Gastroesophageal sphincter (tissue), 4 donors: ENCODE results near the gene ZNF837. TPM values are rescaled to one million over a fixed set of nuclear protein-coding genes. Genes with fewer than 3 reads are reported as not detected.
"Not testable (repeated sequence)": the region's sequence is repeated elsewhere in the genome, so short reads cannot be mapped to it uniquely, and the experiment has no call there.

ENCODE experiments used
- ATAC-seq: fragments of 150-250 bp; one replicate; pipeline ENCODE4 v1.9.1; 2016; ENCODE audit warnings: mild to moderate bottlenecking, moderate library complexity
- H3K27ac ChIP-seq, 4 donors: fragments of 200-600 bp; sonication (generic) in 3 of 4; 1 replicate in 3 of 4; 2 replicates in 1 of 4; pipeline ENCODE4 v1.5.1; 2016 to 2019
- H3K27me3 ChIP-seq: fragments of 200-600 bp; sonication (generic); one replicate; pipeline ENCODE4 v1.5.1; 2019
- H3K36me3 ChIP-seq, 2 donors: fragments of 200-600 bp; sonication (generic); one replicate each; pipeline ENCODE4 v1.5.1; 2019; ENCODE audit warnings: control low read depth in 1 of 2
- H3K4me1 ChIP-seq, 3 donors: fragments of 200-600 bp; sonication (generic); 1 replicate in 2 of 3; 2 replicates in 1 of 3; pipeline ENCODE4 v1.5.1; 2016 to 2019; ENCODE audit warnings: control low read depth in 2 of 3
- H3K4me3 ChIP-seq, 2 donors: fragments of 200-600 bp; sonication (generic); one replicate each; pipeline ENCODE4 v1.5.1; 2019; ENCODE audit warnings: mild to moderate bottlenecking in 1 of 2, moderate library complexity in 1 of 2
- H3K9me3 ChIP-seq, 3 donors: fragments of 200-600 bp; sonication (generic); one replicate each; pipeline ENCODE4 v1.5.1; 2017 to 2019; ENCODE audit warnings: control low read depth in 2 of 3
- CTCF ChIP-seq, 4 experiments: fragments of 200-600 bp in 2 of 4; fragments of 450-650 bp in 2 of 4; sonication (generic) in 1 of 4; IDR thresholded peaks; one replicate each; pipeline ENCODE4 v1.5.1; 2017 to 2019; ENCODE audit warnings: antibody characterized with exemption in 4 of 4, mild to moderate bottlenecking in 2 of 4, moderate library complexity in 2 of 4
- EP300 ChIP-seq: sonication (generic); formaldehyde crosslinking; IDR thresholded peaks from one replicate; pipeline ENCODE4 v1.6.1; 2017; ENCODE audit warnings: antibody characterized with exemption, mild to moderate bottlenecking
- POLR2A ChIP-seq, 2 donors: fragments of 450-650 bp; IDR thresholded peaks; one replicate each; pipeline ENCODE4 v1.6.1; 2017; ENCODE audit warnings: antibody characterized with exemption in 2 of 2, mild to moderate bottlenecking in 2 of 2, moderate library complexity in 1 of 2
- POLR2AphosphoS5 ChIP-seq: sonication (generic); formaldehyde crosslinking; IDR thresholded peaks from one replicate; pipeline ENCODE4 v1.6.1; 2017; ENCODE audit warnings: antibody characterized with exemption
- WGBS, 2 donors: methylation state at CpG; one replicate each; pipeline ENCODE4 v1.1.5; 2018; ENCODE audit warnings: low coverage in 1 of 2; 5-methylcytosine and 5-hydroxymethylcytosine counted together
- total RNA-seq, 4 donors: library from RNA; depleted of rRNA; stranded (reverse); fragments of >200 nt; gene quantifications; one replicate each; pipeline ENCODE4 v1.1.0, GENCODE V29; 2016

Gene ZNF837
- total RNA-seq, 4 donors from 2014 or later, result 0.99 to 3.7 (median 2.4) TPM

GRCh38 chr19:58406818-58407657 lies 26.2 kb upstream of the ZNF837 start:
- Histone ChIP-seq H3K4me1 (peaks cover 0 to 29% (median 14%) of the 10 kb centered on the region in 3 donors), H3K4me3 (peak overlapping the region in 1 of 2 donors; percentile 95), H3K27ac (peak overlapping the region in 3 of 4 donors; percentile 88 to 89 (median 89)), H3K9me3 (no peaks in the 10 kb centered on the region), H3K27me3 (no peaks in the 10 kb centered on the region), H3K36me3 (no peaks in the 10 kb centered on the region)
- no peak for ATAC-seq
- TF ChIP-seq POLR2A (IDR thresholded peaks at IDR 0.05), result no peak
- TF ChIP-seq POLR2AphosphoS5, result no peak
- peak in 2 of 4 experiments; percentile 27 to 34 for TF ChIP-seq CTCF (IDR thresholded peaks at IDR 0.05)
- WGBS, 2 donors, result 72% methylated on average over 7 of the region's 10 CpGs; no CpG with 5 or more reads in 1 of the 2 donors

- not testable (repeated sequence) for H3K9me3 ChIP-seq, H3K4me3 ChIP-seq, H3K36me3 ChIP-seq, ATAC-seq, H3K27me3 ChIP-seq, H3K27ac ChIP-seq
- WGBS, 2 donors, result 45 to 94% methylated on average over 2 of the region's 5 CpGs
- H3K4me1 ChIP-seq, result peaks cover 0 to 38% (median 14%) of the 10 kb centered on the region in 3 donors
Measured at GRCh38 chr19:58403920-58404478, 23.2 kb upstream of the ZNF837 start.

GRCh38 chr19:58401840-58402421 lies 21.1 kb upstream of the ZNF837 start:
- no peak for ATAC-seq
- Histone ChIP-seq H3K27ac (peak overlapping the region in 3 of 4 donors; percentile 66 to 82 (median 73)), H3K4me1 (peaks cover 0 to 28% (median 8%) of the 10 kb centered on the region in 3 donors), H3K36me3 (no peaks in the 10 kb centered on the region), H3K4me3 (peak overlapping the region; percentile 34 to 56), H3K27me3 (peaks cover 19% of the 10 kb centered on the region), H3K9me3 (no peaks in the 10 kb centered on the region)
- WGBS, 2 donors, result 29 to 30% methylated on average over 4 to 13 of the region's 23 CpGs
- TF ChIP-seq CTCF (IDR thresholded peaks at IDR 0.05) (peak in 1 of 4 experiments; percentile 13), POLR2AphosphoS5 (no peak)

GRCh38 chr19:58400916-58401839 lies 20.3 kb upstream of the ZNF837 start:
- Histone ChIP-seq H3K36me3 (no peaks in the 10 kb centered on the region), H3K27me3 (peaks cover 25% of the 10 kb centered on the region), H3K4me1 (peaks cover 0 to 32% (median 8%) of the 10 kb centered on the region in 3 donors), H3K9me3 (no peaks in the 10 kb centered on the region), H3K27ac (peak overlapping the region in 3 of 4 donors; percentile 66 to 82 (median 73)), H3K4me3 (peak overlapping the region; percentile 34 to 56)
- peak; percentile 58 for TF ChIP-seq POLR2AphosphoS5
- TF ChIP-seq EP300, result no peak
- peak in 1 of 4 experiments; percentile 22 for TF ChIP-seq CTCF (IDR thresholded peaks at IDR 0.05)
- TF ChIP-seq POLR2A (IDR thresholded peaks at IDR 0.05), result peak in 1 of 2 donors; percentile 44
- 0% methylated on average over 19 of the region's 80 CpGs; no CpG with 5 or more reads in 1 of the 2 donors for WGBS, 2 donors
- ATAC-seq, result peak; percentile 100
